Measurements from ENCODE around the gene TOMM40. TPM values are rescaled to one million over a fixed set of nuclear protein-coding genes. Genes with fewer than 3 reads are reported as not detected.

TOMM40 gene
- total RNA-seq, 2 experiments from 2014 or later: 80.9 to 89.7 TPM

- TF ChIP-seq EZH2phosphoT487 (IDR thresholded peaks at IDR 0.05; ENCODE audit: borderline replicate concordance, low read depth, low read length): no peak
- TF ChIP-seq, protein P1, sequence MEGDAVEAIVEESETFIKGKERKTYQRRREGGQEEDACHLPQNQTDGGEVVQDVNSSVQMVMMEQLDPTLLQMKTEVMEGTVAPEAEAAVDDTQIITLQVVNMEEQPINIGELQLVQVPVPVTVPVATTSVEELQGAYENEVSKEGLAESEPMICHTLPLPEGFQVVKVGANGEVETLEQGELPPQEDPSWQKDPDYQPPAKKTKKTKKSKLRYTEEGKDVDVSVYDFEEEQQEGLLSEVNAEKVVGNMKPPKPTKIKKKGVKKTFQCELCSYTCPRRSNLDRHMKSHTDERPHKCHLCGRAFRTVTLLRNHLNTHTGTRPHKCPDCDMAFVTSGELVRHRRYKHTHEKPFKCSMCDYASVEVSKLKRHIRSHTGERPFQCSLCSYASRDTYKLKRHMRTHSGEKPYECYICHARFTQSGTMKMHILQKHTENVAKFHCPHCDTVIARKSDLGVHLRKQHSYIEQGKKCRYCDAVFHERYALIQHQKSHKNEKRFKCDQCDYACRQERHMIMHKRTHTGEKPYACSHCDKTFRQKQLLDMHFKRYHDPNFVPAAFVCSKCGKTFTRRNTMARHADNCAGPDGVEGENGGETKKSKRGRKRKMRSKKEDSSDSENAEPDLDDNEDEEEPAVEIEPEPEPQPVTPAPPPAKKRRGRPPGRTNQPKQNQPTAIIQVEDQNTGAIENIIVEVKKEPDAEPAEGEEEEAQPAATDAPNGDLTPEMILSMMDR (conservative IDR thresholded peaks at IDR 0.05; ENCODE audit: low read length): no peak
- POLR2A ChIA-PET: no interaction called here
- H3K36me3 ChIP-seq (ENCODE audit: insufficient read depth, low read length): no peaks in the 10 kb centered on the region
- H3K4me1 ChIP-seq (ENCODE audit: insufficient read depth, low read length, poor library complexity, severe bottlenecking): peaks cover 41% of the 10 kb centered on the region
- intact Hi-C loops (cut with micrococcal nuclease; ENCODE audit: unreplicated experiment): no loop called here
- no peaks in the 10 kb centered on the region for H3K9me2 ChIP-seq (ENCODE audit: insufficient read depth, low read length)
- CTCF ChIA-PET (ENCODE audit: unreplicated experiment): no interaction called here
- H3K27ac ChIP-seq (ENCODE audit: low read depth, low read length, poor library complexity, severe bottlenecking): no peak overlapping the region
- H3K9me3 ChIP-seq (ENCODE audit: low read length): no peaks in the 10 kb centered on the region
- H3K79me2 ChIP-seq (ENCODE audit: insufficient read depth, low read depth, low read length): no peaks in the 10 kb centered on the region
- no peaks in the 10 kb centered on the region for H4K20me1 ChIP-seq (ENCODE audit: insufficient read depth, low read length)
- no TSS peak for BruUV-seq (replicated peaks)
- H2AFZ ChIP-seq (ENCODE audit: low read length): no peak overlapping the region
- no peak for DNase-seq (ENCODE audit: low spot score)
- H3K4me2 ChIP-seq (ENCODE audit: low read length): no peak overlapping the region
- no peak overlapping the region for H3K4me3 ChIP-seq (ENCODE audit: low read depth, low read length, poor library complexity, severe bottlenecking)
Observed at GRCh38 chr19:44947041-44947581, 56.1 kb downstream of the TOMM40 start.

GRCh38 chr19:44948237-44948636 is 57.2 kb downstream of the TOMM40 start:
- intact Hi-C loops (cut with micrococcal nuclease; ENCODE audit: unreplicated experiment): no loop called here
- Histone ChIP-seq H3K27ac (ENCODE audit: low read depth, low read length, poor library complexity, severe bottlenecking) (no peak overlapping the region), H3K9me2 (ENCODE audit: insufficient read depth, low read length) (no peaks in the 10 kb centered on the region), H3K36me3 (ENCODE audit: insufficient read depth, low read length) (no peaks in the 10 kb centered on the region), H3K4me2 (ENCODE audit: low read length) (peak overlapping the region; percentile 32; the same call in 1 of the 2 replicates), H3K4me3 (ENCODE audit: low read depth, low read length, poor library complexity, severe bottlenecking) (no peak overlapping the region), H2AFZ (ENCODE audit: low read length) (no peak overlapping the region), H4K20me1 (ENCODE audit: insufficient read depth, low read length) (no peaks in the 10 kb centered on the region), H3K9me3 (ENCODE audit: low read length) (no peaks in the 10 kb centered on the region), H3K79me2 (ENCODE audit: insufficient read depth, low read depth, low read length) (no peaks in the 10 kb centered on the region), H3K4me1 (ENCODE audit: insufficient read depth, low read length, poor library complexity, severe bottlenecking) (peaks cover 34% of the 10 kb centered on the region)
- CTCF ChIA-PET (ENCODE audit: unreplicated experiment): no interaction called here
- no peak for TF ChIP-seq EZH2phosphoT487 (IDR thresholded peaks at IDR 0.05; ENCODE audit: borderline replicate concordance, low read depth, low read length)
- TF ChIP-seq, protein P1 (conservative IDR thresholded peaks at IDR 0.05; ENCODE audit: low read length): 0 out of 2 replicates have a peak, but pooled peaks have one; percentile 14
- no TSS peak for BruUV-seq (replicated peaks)
- no peak for DNase-seq (ENCODE audit: low spot score)
- POLR2A ChIA-PET: no interaction called here

DNA sequence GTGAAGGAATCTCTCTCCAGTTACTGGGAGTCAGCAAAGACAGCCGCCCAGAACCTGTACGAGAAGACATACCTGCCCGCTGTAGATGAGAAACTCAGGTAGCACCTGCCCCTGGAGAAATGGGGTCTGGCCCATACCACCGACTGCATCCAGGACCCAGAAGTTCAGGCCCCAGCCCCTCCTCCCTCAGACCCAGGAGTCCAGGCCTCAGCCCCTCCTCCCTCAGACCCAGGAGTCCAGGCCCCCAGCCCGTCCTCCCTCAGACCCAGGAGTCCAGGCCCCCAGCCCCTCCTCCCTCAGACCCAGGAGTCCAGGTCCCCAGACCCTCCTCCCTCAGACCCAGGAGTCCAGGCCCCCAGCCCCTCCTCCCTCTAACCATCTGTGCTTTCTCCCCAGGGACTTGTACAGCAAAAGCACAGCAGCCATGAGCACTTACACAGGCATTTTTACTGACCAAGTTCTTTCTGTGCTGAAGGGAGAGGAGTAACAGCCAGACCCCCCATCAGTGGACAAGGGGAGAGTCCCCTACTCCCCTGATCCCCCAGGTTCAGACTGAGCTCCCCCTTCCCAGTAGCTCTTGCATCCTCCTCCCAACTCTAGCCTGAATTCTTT is 57.8 kb downstream of the TOMM40 start:
- Histone ChIP-seq H3K36me3 (ENCODE audit: insufficient read depth, low read length) (no peaks in the 10 kb centered on the region), H3K79me2 (ENCODE audit: insufficient read depth, low read depth, low read length) (no peaks in the 10 kb centered on the region), H3K9me3 (ENCODE audit: low read length) (no peaks in the 10 kb centered on the region), H3K4me2 (ENCODE audit: low read length) (peak overlapping the region; percentile 49), H4K20me1 (ENCODE audit: insufficient read depth, low read length) (no peaks in the 10 kb centered on the region), H3K27ac (ENCODE audit: low read depth, low read length, poor library complexity, severe bottlenecking) (peak overlapping the region; percentile 24), H2AFZ (ENCODE audit: low read length) (peak overlapping the region; percentile 50; the same call in 1 of the 2 replicates), H3K4me3 (ENCODE audit: low read depth, low read length, poor library complexity, severe bottlenecking) (no peak overlapping the region), H3K4me1 (ENCODE audit: insufficient read depth, low read length, poor library complexity, severe bottlenecking) (peaks cover 30% of the 10 kb centered on the region), H3K9me2 (ENCODE audit: insufficient read depth, low read length) (no peaks in the 10 kb centered on the region)
- POLR2A ChIA-PET: no interaction called here
- CTCF ChIA-PET (ENCODE audit: unreplicated experiment): no interaction called here
- BruUV-seq (replicated peaks): no TSS peak
- intact Hi-C loops (cut with micrococcal nuclease; ENCODE audit: unreplicated experiment): no loop called here
- DNase-seq (ENCODE audit: low spot score): peak; percentile 71
- TF ChIP-seq EZH2phosphoT487 (IDR thresholded peaks at IDR 0.05; ENCODE audit: borderline replicate concordance, low read depth, low read length): no peak
- TF ChIP-seq, protein P1 (conservative IDR thresholded peaks at IDR 0.05; ENCODE audit: low read length): no peak

Data from OCI-LY7 (cell line).